Transverse colon (tissue), 4 donors: ENCODE measurements around the gene SMAD2.

Experiments used
- CTCF ChIP-seq, 5 experiments: fragments of 200-600 bp in 3 of 5; fragments of 450-650 bp in 2 of 5; sonication (generic) in 3 of 5; IDR thresholded peaks; 1 replicate in 2 of 5; 2 replicates in 3 of 5; pipeline ENCODE4 v1.5.1; 2016 to 2017; ENCODE audit warnings: antibody characterized with exemption in 5 of 5, inconsistent platforms in 3 of 5, mild to moderate bottlenecking in 2 of 5, moderate library complexity in 1 of 5
- POLR2A ChIP-seq: fragments of 450-650 bp; IDR thresholded peaks from one replicate; pipeline ENCODE4 v1.6.1; 2016; ENCODE audit warnings: antibody characterized with exemption, mild to moderate bottlenecking, moderate library complexity
- POLR2AphosphoS5 ChIP-seq, 3 donors: sonication (generic); formaldehyde crosslinking; IDR thresholded peaks; one replicate each; pipeline ENCODE4 v1.6.1; 2016; ENCODE audit warnings: antibody characterized with exemption in 3 of 3

- TF ChIP-seq CTCF (IDR thresholded peaks at IDR 0.05) (no peak), POLR2A (no peak), POLR2AphosphoS5 (IDR thresholded peaks at IDR 0.05) (no peak)
These were observed 114.8 kb downstream of the SMAD2 start for GRCh38 chr18:47815486-47816270.
